ENCODE results near the gene GLDC.

- TF ChIP-seq CTCF (IDR thresholded peaks at IDR 0.05) (no peak), EP300 (IDR thresholded peaks at IDR 0.05) (no peak)
Observed at GRCh38 chr9:6641056-6641455, 4.5 kb downstream of the GLDC start.

Data from tibial nerve (tissue), 4 donors.